ENCODE data around the gene MRPS34. TPM values are rescaled to one million over a fixed set of nuclear protein-coding genes. Genes with fewer than 3 reads are reported as not detected.

MRPS34 gene
- total RNA-seq, 4 donors from 2014 or later: 67.6 to 114 (median 82.3) TPM

DNA sequence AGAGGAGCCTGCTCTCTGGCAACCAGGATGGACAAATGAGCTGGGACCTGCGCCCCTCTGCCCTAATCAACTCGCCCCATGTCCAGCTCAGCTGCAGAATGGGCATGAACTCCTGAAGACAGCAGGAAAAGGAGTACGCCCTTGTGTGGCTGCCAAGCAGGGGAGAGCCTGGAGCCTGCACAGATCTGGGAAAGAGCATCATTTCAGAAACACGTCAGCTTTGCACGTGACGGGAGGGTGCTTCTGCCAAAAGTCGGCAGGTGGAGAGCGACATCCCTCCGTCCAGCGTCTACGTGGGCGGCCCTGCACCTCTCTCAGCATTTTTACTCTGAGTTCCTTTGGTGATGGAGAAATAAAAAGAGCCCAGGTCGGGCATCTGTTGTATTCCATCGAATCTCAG lies 20.1 kb downstream of the MRPS34 start:
- Histone ChIP-seq H3K27ac (no peak overlapping the region), H3K9me3 (no peaks in the 10 kb centered on the region), H3K4me3 (no peak overlapping the region), H3K36me3 (peaks cover 0 to 58% (median 0%) of the 10 kb centered on the region in 3 donors), H3K4me1 (peaks cover 0 to 9% (median 3%) of the 10 kb centered on the region in 4 donors), H3K27me3 (no peaks in the 10 kb centered on the region)
- TF ChIP-seq POLR2A (IDR thresholded peaks at IDR 0.05) (no peak), CTCF (IDR thresholded peaks at IDR 0.05) (no peak)
- no peak for DNase-seq

DNA sequence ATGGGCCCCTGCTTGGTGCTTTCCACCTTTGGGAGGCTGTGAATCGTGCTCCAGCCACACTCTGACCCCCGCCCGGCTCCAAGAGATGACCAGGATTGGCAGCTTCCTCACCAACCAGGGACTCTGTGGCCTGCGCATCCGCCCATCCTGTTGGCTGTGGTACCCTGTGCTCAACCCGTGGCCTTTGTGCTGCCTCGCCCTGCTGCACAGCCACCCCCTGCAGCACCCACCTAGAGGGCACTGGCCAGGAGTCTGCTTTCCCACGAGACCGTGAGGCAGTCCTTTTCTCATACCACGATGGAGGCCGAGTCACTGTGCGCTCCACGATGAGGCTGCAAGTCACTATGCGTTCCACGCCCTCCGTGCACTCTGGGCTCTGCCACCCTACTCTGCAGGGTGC lies 21.0 kb downstream of the MRPS34 start:
- DNase-seq: no peak
- Histone ChIP-seq H3K4me1 (no peaks in the 10 kb centered on the region), H3K4me3 (no peak overlapping the region), H3K9me3 (no peaks in the 10 kb centered on the region), H3K27ac (no peak overlapping the region), H3K36me3 (peaks cover 0 to 67% (median 0%) of the 10 kb centered on the region in 3 donors), H3K27me3 (no peaks in the 10 kb centered on the region)
- no peak for TF ChIP-seq POLR2A (IDR thresholded peaks at IDR 0.05)

DNA sequence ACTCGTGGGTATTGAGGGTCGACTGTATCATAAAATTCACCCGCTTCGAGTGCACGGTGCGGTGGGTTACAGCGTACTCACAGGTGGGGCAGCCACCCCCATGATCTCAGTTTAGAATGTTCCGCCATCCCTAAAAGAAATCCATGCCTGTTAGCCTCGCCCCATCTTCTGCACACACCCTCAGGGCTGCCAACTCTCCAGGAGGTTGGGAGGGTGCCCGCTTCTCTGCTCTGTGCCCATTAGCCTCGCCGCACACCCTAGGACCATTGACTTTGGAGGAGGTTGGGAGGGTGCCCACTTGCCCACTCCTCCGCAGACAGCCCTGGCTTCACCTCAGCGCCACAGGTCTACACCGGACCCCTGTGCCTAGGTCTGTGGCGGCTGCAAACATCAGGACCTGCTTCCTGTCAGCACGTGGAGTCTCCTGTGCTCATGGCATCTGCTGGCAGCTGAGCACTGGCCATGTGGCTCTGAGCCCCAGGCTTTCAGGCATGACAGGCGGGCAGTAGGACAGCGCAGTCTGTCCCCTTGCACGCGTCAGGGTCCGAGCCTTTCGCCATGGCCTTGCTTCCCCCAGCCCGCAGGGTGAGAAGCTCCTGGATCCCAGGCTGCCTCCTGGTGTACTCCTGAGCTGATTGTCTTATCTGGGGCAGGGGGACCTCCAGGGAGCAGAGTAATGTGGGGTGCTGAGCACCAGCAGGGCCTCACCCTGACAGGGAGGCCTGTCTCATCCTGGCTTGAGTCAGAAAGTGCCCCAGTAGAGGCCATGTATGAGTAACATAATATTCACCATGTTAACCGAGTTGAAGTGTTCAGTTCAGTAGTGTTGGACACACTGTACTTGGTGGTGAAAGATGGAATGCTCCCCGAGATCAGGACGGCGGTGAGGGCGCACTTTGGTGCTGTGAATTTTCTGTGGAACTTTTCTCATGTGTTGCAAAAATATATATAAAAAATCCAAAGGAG lies 23.5 kb downstream of the MRPS34 start:
- Histone ChIP-seq H3K9me3 (no peaks in the 10 kb centered on the region), H3K4me1 (no peaks in the 10 kb centered on the region), H3K4me3 (no peak overlapping the region), H3K36me3 (peaks cover 0 to 86% (median 0%) of the 10 kb centered on the region in 3 donors), H3K27me3 (no peaks in the 10 kb centered on the region), H3K27ac (no peak overlapping the region)
- TF ChIP-seq CTCF (IDR thresholded peaks at IDR 0.05) (no peak), POLR2A (IDR thresholded peaks at IDR 0.05) (no peak)
- DNase-seq: no peak

- Histone ChIP-seq H3K36me3 (peaks cover 0 to 98% (median 0%) of the 10 kb centered on the region in 3 donors), H3K4me3 (no peak overlapping the region), H3K27me3 (no peaks in the 10 kb centered on the region), H3K27ac (no peak overlapping the region), H3K9me3 (no peaks in the 10 kb centered on the region), H3K4me1 (no peaks in the 10 kb centered on the region)
- TF ChIP-seq CTCF (IDR thresholded peaks at IDR 0.05) (no peak), POLR2A (IDR thresholded peaks at IDR 0.05) (no peak)
- no peak for DNase-seq
Measured at GRCh38 chr16:1747934-1748333, 25.0 kb downstream of the MRPS34 start.

GRCh38 chr16:1746693-1747195 lies 26.2 kb downstream of the MRPS34 start:
- peaks cover 0 to 86% (median 0%) of the 10 kb centered on the region in 3 donors for H3K36me3 ChIP-seq
- no peak for DNase-seq
- no peak overlapping the region for H3K27ac ChIP-seq
- H3K4me1 ChIP-seq: no peaks in the 10 kb centered on the region
- H3K27me3 ChIP-seq: no peaks in the 10 kb centered on the region
- no peak overlapping the region for H3K4me3 ChIP-seq
- TF ChIP-seq POLR2A (IDR thresholded peaks at IDR 0.05) (no peak), CTCF (IDR thresholded peaks at IDR 0.05) (no peak)
- no peaks in the 10 kb centered on the region for H3K9me3 ChIP-seq
